ENCODE measurements around the gene MICB. TPM values are rescaled to one million over a fixed set of nuclear protein-coding genes. Genes with fewer than 3 reads are reported as not detected.
A peak's percentile ranks its signal among the peaks of the same experiment; 100 is the strongest.
"Not testable (repeated sequence)": the region's sequence is repeated elsewhere in the genome, so short reads cannot be mapped to it uniquely, and the experiment has no call there.

The MICB gene
- total RNA-seq, 4 donors from 2014 or later, result 1.7 to 4.8 (median 2.0) TPM

DNA sequence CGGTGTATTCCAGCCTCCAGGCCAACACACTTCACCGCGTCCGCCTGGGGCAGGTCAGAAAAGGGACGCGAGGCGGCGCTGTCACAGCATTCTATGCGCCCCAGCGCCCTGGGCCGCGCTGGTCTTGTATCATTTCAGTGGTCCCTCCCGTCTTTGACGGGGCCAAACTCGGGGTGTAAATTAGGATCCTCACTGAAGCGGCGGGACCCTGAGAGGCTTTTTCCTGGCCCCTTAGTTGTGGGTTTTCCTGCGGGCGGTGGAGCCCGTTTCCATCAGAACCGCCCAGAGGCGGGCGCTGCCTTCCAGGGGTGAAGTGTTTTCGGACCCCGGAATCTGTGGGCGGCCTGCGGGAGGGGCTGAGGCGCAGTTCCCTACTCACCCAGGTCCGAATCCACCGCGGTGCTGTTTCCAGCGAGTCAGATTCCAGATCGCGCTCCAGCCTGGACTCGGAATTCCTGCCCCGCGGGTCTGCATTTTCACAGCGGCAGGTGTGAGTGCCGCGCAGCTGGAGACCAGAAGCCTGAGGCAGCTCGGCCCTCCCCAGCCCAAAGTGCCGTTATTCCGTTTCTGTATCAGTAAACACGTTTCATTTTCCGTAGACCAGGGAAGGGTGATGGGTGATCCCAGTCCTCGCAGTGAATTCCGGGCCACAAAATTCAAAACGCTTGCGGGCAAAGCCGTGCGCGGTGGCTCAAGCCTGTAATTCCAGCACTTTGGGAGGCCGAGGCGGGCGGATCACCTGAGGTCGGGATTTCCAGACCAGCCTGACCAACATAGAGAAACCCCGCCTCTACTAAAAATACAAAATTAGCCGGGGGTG lies 3.9 kb upstream of the MICB start:
- peak; percentile 87 for ATAC-seq
- peaks cover 68% of the 10 kb centered on the region for H3K27me3 ChIP-seq
- no peak for TF ChIP-seq POLR2AphosphoS5 (IDR thresholded peaks at IDR 0.05)
- TF ChIP-seq, protein P1, sequence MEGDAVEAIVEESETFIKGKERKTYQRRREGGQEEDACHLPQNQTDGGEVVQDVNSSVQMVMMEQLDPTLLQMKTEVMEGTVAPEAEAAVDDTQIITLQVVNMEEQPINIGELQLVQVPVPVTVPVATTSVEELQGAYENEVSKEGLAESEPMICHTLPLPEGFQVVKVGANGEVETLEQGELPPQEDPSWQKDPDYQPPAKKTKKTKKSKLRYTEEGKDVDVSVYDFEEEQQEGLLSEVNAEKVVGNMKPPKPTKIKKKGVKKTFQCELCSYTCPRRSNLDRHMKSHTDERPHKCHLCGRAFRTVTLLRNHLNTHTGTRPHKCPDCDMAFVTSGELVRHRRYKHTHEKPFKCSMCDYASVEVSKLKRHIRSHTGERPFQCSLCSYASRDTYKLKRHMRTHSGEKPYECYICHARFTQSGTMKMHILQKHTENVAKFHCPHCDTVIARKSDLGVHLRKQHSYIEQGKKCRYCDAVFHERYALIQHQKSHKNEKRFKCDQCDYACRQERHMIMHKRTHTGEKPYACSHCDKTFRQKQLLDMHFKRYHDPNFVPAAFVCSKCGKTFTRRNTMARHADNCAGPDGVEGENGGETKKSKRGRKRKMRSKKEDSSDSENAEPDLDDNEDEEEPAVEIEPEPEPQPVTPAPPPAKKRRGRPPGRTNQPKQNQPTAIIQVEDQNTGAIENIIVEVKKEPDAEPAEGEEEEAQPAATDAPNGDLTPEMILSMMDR (IDR thresholded peaks at IDR 0.05), result peak in 3 of 4 experiments; percentile 71 to 82 (median 75)
- H3K9me3 ChIP-seq, result no peaks in the 10 kb centered on the region
- H3K4me1 ChIP-seq, result peaks cover 0 to 47% (median 0%) of the 10 kb centered on the region in 3 donors
- H3K4me3 ChIP-seq, result peak overlapping the region; percentile 39 to 54
- peak overlapping the region in 3 of 4 donors; percentile 69 to 82 (median 79) for H3K27ac ChIP-seq
- no peaks in the 10 kb centered on the region for H3K36me3 ChIP-seq
- WGBS, 2 donors (ENCODE audit: low coverage in 1 of 2), result 0 to 8% methylated on average over 2 to 14 of the region's 58 CpGs

DNA sequence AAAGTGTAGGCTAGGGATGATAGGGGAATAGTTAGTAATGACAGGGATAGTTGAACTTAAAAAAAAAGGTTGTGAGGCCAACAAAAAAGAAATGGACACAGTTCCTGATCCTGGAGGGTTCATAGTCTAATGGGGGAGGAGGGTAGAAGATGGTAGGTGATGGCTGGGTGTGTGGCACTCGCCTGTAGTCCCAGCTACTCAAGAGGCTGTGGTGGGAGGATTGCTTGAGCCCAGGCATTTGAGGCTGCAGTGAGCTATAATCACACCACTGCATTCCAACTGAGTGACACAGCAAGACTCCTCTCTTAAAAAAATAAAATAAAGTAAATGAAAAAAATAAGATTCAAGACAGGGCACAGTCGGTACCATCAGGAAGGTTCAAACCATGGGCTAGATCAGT lies 2.4 kb upstream of the MICB start:
- Histone ChIP-seq H3K4me1 (peaks cover 0 to 53% (median 0%) of the 10 kb centered on the region in 3 donors), H3K36me3 (no peaks in the 10 kb centered on the region), H3K27me3 (peaks cover 76% of the 10 kb centered on the region), H3K4me3 (peak overlapping the region in 1 of 2 donors; percentile 54), H3K9me3 (no peaks in the 10 kb centered on the region), H3K27ac (peak overlapping the region in 1 of 4 donors; percentile 69)
- TF ChIP-seq, protein P1 (IDR thresholded peaks at IDR 0.05), result no peak
- no peak for TF ChIP-seq POLR2A (IDR thresholded peaks at IDR 0.05)
- no peak for TF ChIP-seq POLR2AphosphoS5 (IDR thresholded peaks at IDR 0.05)
- WGBS, 2 donors (ENCODE audit: low coverage in 1 of 2), result 55 to 75% methylated on average over 1 to 2 of the region's 2 CpGs
- ATAC-seq, result no peak

DNA sequence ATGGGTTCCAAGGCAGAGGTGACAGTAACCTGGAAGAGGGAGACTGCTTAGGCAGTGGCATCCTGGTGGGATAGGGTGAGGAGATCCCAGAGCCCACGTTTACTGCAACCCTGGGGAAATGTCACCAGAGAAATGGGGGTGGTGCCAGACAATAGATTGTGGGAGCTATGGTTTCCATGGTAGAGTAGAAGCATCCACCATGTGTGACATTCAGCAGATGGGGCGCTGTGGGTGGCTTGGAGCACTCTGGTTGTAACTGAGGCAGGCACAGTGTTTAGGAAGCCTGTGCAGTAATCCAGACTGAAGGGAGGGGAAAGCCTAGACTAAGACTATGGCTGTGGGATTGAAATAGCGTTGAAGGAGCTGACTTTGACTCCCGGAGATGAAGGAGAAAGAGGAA lies 1.1 kb upstream of the MICB start:
- H3K36me3 ChIP-seq, ATAC-seq, H3K4me3 ChIP-seq, H3K9me3 ChIP-seq: not testable (repeated sequence)
- 39 to 51% methylated on average over 2 to 4 of the region's 4 CpGs for WGBS, 2 donors (ENCODE audit: low coverage in 1 of 2)
- peaks cover 0 to 49% (median 0%) of the 10 kb centered on the region in 3 donors for H3K4me1 ChIP-seq
- H3K27ac ChIP-seq, result peak overlapping the region in 1 of 4 donors; percentile 74
- H3K27me3 ChIP-seq, result peaks cover 82% of the 10 kb centered on the region

DNA sequence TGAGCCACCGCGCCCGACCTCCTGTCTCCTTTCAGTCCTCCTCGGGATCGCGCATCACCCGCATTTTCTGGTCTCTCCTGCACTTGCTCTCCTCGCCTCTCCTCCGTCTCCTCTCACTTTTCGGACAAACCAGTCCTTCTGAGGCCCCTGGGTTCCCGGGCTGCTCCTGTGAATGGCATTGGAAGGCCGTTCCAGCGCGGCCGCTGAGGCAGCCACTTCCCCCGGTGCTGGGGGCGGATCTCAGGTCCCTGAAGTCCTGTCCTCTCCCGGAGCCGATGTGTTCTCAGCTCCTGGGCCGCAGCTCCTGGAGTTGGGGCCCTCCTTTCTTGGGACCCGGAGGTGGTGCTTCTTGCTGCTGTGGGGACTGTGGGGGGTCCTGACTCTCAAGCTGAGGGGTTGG lies 803 bp downstream of the MICB start:
- 12% methylated on average over 18 of the region's 21 CpGs; no CpG with 5 or more reads in 1 of the 2 donors for WGBS, 2 donors (ENCODE audit: low coverage in 1 of 2)
- no peaks in the 10 kb centered on the region for H3K36me3 ChIP-seq
- H3K4me3 ChIP-seq, result peak overlapping the region in 1 of 2 donors; percentile 55
- ATAC-seq, result no peak
- TF ChIP-seq EP300 (IDR thresholded peaks at IDR 0.05) (no peak), POLR2AphosphoS5 (IDR thresholded peaks at IDR 0.05) (no peak), POLR2A (IDR thresholded peaks at IDR 0.05) (no peak)
- TF ChIP-seq, protein P1 (IDR thresholded peaks at IDR 0.05), result no peak
- H3K9me3 ChIP-seq, result peaks cover 0 to 9% (median 0%) of the 10 kb centered on the region in 3 donors
- peaks cover 0 to 39% (median 0%) of the 10 kb centered on the region in 3 donors for H3K4me1 ChIP-seq
- H3K27me3 ChIP-seq, result peaks cover 84% of the 10 kb centered on the region
- no peak overlapping the region for H3K27ac ChIP-seq

DNA sequence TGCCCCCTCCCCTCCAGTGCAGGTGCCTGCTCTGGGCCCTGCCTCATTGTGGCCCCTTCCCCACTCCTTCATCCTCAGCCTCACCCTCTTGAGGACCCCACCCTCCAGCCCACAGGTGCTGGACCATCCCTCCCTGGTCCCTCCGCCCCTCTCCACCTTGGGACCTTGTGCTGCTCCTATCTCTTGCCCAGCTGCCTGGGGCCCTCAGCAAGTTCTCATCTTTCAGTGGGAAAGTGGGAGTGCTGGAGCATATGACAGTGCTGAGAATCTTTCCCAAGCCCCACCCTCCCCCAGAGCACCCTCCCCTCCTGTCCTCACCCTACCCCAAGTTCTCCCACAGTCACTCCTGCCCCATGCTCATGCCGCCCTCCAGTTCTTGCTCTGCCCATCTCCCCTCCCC lies 1.7 kb downstream of the MICB start:
- WGBS, 2 donors (ENCODE audit: low coverage in 1 of 2), result 100% methylated on average over 1 of the region's 2 CpGs
- H3K27ac ChIP-seq, H3K9me3 ChIP-seq, H3K4me3 ChIP-seq, H3K36me3 ChIP-seq, ATAC-seq: not testable (repeated sequence)
- H3K27me3 ChIP-seq, result peaks cover 83% of the 10 kb centered on the region
- H3K4me1 ChIP-seq, result peaks cover 0 to 30% (median 0%) of the 10 kb centered on the region in 3 donors

DNA sequence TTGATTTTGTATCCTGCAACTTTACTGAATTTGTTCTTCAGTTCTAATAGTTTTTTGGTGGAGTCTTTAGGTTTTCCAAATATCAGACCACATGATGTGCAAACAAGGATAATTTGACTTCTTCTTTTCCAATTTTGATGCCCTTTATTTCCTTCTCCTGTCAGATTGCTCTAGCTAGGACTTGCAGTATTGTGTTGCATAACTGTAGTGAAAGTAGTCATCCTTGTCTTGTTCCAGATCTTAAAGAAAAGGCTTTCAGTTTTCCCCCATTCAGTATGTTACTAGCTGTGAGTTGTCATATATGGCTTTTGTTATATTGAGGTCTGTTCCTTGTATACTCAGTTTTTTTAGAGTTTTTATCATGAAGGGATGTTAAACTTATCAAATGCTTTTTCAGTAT lies 4.6 kb downstream of the MICB start:
- no peak for ATAC-seq
- peaks cover 0 to 9% (median 0%) of the 10 kb centered on the region in 3 donors for H3K9me3 ChIP-seq

DNA sequence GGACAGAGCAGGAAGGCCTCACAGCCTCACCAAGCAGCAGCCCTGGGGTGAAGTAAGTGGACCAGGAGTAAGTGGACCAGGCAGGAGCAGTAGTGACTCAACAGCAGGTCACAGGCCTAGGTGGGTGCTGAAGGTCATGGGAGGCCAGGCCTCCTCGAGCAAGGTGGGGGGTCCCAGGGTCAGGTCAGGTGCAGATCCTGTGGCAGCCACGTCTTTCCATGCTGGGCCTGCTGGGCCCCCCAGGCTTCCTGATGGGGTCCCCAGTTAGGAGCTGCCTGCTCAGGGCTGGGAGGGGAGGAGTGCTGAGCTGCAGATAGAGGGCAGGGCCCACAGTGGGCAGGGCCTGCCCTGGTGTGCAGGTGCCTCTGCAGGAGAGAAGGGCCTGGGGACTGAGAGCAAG lies 11.1 kb downstream of the MICB start:
- ATAC-seq, result not testable (repeated sequence)

More for the DNA sequence above, 4.6 kb downstream of the MICB start:
- peaks cover 0 to 19% (median 0%) of the 10 kb centered on the region in 3 donors for H3K4me1 ChIP-seq
- H3K27ac ChIP-seq, result no peak overlapping the region
- H3K4me3 ChIP-seq, result no peak overlapping the region
- H3K36me3 ChIP-seq, result peaks cover 0 to 17% of the 10 kb centered on the region in 2 donors
- TF ChIP-seq, protein P1 (IDR thresholded peaks at IDR 0.05), result no peak
- TF ChIP-seq EP300 (IDR thresholded peaks at IDR 0.05), result no peak
- TF ChIP-seq POLR2A (IDR thresholded peaks at IDR 0.05), result no peak
- no peak for TF ChIP-seq POLR2AphosphoS5 (IDR thresholded peaks at IDR 0.05)
- H3K27me3 ChIP-seq, result peaks cover 76% of the 10 kb centered on the region

More for the DNA sequence above, 11.1 kb downstream of the MICB start:
- Histone ChIP-seq H3K27me3 (peaks cover 40% of the 10 kb centered on the region), H3K36me3 (peaks cover 0 to 22% of the 10 kb centered on the region in 2 donors)
- no CpG with 5 or more reads among the region's 2 CpGs for WGBS, 2 donors (ENCODE audit: low coverage in 1 of 2)
- not testable (repeated sequence) for H3K27ac ChIP-seq, H3K4me1 ChIP-seq, H3K4me3 ChIP-seq, H3K9me3 ChIP-seq

Data from gastroesophageal sphincter (tissue), 4 donors.